ENCODE measurements around the gene UNC5B.

Gene UNC5B

DNA sequence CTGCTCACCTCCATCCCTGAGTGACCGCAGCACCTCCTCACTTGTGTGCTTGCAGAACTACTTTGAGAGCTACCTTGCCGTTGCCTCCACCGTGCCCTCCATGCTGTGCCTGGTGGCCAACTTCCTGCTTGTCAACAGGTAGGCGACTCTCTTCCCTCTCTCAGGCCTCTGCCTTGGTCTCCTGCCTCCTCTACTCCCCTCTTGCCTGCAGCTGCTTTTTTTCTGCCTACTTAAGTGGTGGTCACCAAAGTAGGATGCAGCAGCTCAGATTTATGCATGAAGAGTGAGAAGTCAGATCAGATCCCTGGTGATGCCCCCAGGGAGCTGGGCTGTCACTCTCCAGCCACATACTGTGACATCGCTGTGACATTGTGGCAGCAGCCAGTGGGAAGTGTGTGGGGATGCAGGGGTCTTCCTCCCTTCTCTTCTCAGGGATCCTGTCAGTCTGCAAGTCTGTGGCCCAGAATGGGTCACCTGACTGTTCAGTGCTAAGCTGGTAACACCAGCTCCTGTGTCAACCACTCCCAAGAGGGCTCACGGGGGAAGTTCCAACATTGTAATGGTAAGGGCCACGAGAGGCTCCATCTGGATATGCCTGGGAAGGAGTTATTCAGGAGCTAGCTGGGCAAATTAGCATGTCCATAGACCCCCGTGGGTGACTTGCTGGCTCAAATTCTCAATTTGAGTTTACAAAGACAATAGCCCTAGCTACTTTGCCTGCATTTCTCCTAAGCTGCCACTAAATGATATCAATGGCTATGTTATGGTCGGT, 132.0 kb downstream of the UNC5B start:
- DNase-seq (ENCODE audit: low read depth) = no peak

DNA sequence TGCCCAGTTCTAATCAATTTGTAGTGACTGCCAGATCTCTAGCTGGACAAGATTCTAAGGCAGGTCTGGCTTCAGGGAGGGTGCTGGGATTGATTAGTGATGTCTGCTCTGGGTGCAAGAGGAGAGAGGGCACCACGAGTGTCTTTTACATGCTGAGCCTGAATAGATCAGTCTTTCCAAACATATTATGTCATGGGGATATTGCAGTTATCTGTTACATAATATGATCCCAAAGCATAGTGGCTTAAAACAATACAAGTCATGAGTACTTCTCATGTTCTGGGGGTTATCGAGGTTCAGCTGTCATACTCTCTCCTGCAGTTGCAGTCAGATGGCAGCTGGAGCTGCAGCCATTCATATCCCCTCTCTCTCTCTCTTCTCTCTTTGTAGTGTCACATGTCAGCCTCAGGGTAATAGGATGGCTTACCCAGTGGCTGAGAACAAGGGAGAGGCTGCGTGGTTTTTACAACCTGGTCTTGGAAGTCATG, 132.7 kb downstream of the UNC5B start:
- no peak for DNase-seq (ENCODE audit: low read depth)

DNA sequence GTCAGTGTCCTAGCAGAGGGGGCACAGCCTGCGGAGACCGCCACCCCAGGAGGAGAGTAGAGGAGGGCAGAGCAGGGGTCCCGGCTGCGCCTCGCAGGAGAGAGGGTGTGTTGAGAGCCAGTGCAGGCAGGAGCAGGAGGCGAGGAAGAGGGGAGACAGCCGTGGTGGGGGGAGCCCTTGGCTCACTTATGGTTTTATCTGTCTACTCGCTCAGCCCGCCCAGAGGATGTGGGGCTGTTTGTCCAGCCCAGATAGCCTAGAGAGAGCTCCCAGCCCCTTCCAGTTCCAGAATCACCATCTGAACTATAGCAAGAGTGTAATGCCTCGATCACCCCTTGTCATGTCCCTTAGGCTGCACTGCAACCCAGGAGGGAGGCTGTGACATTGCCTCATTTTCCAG, 133.3 kb downstream of the UNC5B start:
- no peak for DNase-seq (ENCODE audit: low read depth)

DNA sequence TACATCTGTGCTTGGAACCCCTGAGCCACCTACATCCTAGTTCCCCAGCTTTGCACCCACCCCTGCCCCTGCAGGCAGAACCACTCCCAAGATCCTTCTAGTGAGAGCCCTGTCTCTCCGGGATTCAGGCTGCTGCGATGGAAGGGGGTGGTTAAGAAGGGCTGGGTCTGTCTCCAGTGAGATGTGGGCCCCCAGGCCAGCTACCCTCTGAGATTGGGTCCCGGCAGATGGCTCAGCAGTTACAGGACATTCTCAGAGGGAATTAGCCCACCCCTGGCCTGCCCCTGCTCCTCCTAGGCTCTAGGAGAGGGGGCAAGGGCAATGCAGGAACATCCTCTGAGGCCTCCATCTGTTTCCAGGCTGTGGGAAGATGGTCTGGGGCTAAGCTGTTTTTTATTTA, 134.4 kb downstream of the UNC5B start:
- no peak for DNase-seq (ENCODE audit: low read depth)

DNA sequence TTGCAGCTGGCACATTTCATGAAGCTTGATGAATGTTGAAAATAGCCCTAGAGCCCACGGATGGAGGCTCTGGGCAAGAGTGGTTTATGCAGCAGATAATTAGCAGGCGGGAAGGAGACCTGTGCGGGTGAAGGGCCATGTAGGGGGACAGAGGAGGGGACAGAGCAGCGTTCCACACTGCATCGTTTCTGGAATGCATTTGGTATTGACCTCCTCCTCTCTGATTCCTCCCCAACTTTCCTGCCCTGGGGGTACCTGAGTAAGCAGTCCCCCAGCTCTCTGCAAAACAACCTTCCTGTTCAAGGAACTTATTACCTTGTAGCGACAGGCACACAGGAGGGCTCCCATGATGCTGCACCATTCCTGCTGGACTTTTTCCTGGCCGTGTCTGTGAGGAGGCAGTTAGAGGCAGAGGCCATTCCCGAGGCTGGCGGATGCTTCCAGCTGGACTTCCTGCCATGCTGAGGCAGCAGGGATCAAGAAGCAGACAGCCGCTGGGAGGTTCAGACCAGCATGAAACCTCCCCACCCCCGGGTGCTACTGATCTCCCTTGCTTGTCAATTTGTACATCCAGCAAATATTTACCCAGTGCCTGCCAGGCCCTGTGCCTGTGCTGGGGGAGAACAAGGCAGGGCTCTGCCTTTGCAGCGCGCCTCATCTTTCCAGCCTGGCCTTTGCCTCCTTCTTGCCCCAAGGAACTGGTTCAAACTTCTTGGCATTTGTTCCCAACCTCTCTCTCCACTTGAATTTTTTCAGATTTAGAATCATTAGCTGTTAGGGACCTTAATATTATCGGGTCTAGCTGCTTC, 135.4 kb downstream of the UNC5B start:
- no peak for DNase-seq (ENCODE audit: low read depth)

DNA sequence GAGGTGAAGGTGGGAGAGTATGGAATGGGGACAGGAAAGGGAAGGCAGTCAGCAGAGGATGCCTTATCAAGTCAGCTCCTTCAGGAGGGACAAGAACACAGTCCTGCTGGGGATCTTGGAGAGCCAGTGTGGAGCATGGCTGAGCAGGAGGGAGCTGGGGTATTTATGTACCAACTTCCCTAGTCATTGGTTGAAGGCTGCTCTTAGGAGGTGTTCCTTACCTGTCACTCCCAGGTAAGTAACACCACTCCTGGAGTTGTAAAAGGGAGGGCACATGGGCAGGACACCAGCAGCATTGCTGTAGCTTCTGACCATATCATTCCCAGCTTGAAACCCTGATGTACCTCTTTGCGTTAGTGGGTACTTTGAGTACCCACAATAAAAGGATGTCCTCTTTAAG, 136.5 kb downstream of the UNC5B start:
- DNase-seq (ENCODE audit: low read depth) = no peak

DNA sequence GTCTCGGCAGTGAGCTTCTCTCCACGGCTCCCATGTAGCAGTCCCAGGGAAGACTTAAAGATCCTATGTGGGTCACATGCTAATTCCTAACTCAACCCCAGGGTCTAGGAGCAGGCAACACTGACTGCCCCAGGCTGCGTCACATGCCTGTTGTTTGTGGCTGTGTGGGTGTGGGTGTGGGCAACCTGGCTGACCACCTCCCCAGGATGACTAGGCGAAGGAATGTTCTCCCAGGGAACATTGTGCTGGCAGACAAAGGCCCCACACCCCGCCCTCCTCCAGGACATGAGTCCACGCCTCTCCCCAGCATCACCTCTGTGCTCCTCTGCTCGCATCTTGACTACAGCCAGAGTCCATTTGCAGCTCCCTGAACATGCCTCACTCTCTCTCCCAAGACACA, 137.0 kb downstream of the UNC5B start:
- DNase-seq (ENCODE audit: low read depth) = no peak

DNA sequence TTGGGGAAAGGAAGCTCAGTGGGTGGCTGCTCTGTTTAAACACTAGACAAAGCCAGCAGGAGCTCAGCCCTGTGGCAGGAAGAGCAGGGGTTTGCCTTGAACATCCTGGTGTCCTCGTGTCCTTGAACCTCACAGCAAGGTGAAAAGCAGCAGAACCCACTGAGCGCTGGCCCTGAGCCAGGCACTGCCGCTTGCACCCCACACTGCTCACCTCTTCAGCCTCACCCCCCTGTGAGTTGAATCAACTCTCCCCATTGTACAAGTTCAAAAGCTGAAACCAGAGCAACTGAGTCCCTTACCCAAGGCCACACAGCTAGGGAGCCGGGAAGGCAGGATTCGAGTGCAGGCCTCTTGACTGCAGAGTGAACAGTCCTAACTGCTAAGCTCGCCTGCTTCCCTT, 138.7 kb downstream of the UNC5B start:
- no peak for DNase-seq (ENCODE audit: low read depth)

DNA sequence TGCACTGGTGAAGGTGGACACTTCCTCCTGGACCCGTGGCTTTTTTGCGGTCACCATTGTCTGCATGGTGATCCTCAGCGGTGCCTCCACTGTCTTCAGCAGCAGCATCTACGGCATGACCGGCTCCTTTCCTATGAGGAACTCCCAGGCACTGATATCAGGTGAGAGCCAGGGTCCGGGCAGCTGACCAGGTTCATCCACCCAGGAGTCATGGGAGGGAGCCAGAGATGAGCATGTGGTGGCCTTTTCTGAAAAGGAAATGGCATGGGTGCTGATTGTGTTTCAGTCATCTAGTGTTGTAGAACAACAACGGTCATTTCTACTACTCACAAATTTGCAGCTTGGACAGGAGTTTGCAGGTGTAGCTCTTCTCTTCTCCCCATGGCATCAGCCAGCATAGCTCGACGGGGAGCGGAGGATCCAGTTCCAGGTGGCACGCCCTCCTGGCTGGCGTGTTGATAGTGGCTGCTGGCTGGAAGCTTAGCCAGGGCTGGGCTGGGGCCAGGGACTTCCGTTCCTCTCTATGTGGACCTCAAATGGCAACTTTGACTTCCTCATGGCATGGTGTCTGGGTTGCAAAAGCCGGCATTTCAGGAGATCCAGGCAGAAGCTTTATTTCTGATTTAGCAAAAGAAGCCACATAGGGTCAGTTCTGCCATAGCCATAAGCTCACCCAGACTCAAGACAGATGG, 139.4 kb downstream of the UNC5B start:
- no peak for DNase-seq (ENCODE audit: low read depth)
